ENCODE measurements around the gene PRRX2. TPM values are rescaled to one million over a fixed set of nuclear protein-coding genes. Genes with fewer than 3 reads are reported as not detected.

The PRRX2 gene
- total RNA-seq, 1 experiment from 2014 or later = not detected

DNA sequence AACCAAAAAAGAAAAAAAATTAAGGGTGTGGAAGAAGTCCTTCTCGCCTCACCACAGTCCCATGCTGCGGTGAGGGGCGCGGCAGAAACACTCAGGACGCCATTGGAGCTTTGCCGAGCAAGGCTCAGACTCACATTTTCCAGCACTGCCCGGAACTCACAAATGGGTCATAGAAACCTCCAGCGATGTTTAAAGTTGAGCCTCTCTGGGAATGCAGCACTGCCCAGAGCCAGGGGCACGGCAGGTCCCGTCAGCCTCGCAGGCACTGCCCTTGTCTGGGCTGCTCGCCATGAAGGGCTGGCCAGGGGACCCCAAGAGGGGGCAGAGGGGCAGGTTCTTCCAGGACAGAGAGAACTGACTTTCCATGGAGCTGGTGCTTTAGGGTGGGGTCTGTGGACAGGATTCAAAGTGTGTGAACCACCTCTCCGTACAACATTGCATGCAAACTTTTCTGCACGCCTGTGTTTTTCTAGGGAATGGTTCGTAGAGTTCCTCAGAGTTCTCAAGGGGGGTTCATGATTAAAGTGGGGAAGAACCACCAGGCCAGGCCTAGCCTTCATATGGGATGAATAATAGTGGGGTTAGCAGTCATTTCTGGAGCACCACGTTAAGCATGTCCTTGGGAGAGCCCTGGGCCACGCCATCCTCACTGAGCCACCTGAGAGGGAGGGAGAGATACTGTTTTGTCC, 38.4 kb downstream of the PRRX2 start:
- no peak for DNase-seq (ENCODE audit: low spot score)

DNA sequence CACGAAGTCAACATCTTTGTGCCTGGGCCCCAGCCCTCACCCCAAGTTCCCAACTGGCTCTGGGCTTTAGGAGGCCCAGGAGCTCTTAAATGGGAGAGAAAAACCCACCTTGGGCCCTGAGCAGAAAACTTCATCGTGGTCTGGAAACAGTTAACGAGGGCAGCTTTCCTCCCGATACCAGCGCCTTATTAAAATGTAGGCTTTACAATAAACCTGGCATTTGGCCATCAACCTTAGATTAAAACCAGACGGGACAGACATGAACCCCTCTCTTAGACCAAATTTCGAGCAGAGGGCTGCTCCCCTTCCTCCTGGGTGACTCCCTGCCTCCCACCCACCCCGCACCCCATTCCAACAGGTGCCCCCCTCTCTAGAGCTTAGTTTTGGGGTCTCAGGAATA, 39.4 kb downstream of the PRRX2 start:
- DNase-seq (ENCODE audit: low spot score) = no peak

DNA sequence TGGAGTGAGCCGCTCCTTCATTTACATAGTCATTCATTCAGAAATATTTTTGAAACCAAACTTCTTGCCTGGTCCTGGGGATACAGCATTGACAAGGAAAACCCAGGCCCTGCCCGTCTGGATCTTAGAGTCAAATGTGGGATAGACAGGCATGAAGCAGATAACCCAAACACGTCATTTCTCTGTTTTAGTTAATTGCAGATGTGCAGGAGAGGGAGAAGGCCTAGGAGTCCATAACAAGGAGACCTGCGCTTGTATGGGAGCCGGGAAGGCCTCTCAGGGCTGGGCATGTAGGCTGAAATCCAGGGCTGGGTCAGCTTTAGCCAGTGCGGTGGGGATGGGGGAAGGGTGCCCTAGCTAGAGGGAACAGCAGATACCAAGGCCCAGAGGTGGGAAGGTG, 43.3 kb downstream of the PRRX2 start:
- DNase-seq (ENCODE audit: low spot score) = no peak

DNA sequence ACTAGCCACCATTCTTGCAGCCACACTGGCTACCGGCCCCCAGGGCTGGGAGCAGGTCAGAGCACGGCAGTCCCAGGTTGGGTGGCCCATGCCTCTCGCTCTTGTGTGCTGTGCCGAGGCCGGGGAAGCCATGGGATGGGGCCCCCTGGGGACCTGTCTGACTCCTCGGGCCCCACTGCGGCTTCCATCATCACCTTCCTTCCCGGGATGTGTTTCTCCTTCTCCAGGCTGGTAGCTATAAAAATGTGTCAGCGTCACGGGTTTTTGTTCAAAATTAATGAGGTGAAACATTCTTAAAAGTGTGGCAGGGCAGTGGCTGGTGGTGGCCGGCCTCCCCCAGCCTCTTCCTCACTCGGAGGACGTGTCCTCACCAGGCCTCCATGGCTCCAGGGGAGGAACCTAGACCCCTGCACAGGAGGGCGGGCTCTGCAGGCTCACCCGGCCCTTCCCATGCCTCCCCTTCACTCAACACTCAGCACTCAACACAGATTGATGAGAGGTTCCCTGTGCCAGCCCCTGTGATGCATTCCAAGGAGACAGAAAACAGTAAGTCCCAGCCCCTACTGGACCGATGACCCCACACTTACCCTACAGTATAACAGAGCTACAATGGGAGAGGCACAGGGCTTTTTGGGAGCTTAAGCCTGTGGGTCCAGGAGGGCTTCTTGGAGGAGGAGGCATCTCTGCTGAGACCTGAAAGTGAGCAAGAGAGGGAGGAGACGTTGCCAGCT, 44.2 kb downstream of the PRRX2 start:
- no peak for DNase-seq (ENCODE audit: low spot score)

DNA sequence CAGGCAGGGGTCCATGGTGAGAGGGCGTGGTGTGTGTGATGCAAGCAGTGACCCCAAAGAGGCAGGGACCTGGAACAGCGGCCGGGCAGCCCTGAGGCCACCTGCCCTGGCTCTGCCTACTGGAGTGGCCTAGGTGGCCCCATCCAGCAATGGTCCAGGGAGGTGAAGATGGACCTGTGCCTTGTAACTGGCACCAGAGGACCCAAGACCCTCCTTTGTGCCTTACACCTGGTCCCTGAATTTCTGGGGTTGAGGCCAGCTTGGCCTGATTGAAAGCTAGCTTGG, 44.7 kb downstream of the PRRX2 start:
- DNase-seq (ENCODE audit: low spot score) = no peak

DNA sequence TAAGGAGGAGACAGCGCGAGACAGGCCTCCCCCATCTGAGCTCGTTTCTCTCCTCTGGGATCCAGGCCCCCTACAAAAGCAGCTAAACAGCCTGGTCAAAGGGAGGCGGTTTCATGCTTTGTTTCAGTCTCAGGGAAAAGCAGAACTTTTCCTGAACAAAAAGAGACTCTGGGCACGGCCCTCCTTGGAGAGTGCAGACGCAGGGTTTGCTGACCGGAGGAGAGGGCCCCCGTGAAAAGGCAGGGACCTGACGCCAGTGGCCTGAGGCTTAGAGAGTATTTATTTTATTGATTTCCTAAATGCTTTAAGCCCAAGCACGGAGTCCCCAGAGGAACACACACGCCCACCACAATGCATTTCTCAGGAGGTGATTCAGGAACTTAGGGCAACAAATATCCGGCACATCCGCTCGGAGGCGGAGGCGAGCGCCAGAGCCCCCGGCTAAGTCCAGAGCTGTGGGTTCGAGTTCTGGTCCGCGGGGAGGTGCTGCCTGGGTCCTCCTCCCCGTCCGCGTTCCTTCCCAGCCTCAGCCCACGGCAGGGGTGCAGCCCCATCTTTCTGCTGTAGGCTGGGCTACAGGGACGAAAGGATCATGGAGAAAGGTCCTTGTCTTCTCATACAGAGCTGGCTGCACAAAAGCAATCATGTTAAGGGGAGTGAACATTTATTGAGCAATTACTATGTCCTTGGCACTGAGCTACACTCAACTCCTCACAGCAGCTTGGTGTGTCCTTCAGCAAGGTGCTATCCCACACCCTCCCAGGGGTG, 47.4 kb downstream of the PRRX2 start:
- DNase-seq (ENCODE audit: low spot score) = no peak

DNA sequence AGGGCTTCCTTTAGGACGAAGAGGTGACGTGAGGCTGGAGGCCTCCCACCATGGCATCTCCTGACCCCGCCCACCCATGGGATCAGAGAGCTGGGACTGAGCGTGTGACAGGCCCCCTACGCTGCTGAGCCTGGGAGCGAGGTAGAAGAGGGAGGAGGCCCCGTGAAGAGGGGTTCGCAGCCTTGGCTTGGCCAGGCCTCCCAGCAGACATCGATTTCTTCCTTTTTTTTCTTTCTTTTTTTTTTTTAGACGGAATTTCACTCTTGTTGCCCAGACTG, 47.9 kb downstream of the PRRX2 start:
- no peak for DNase-seq (ENCODE audit: low spot score)

DNA sequence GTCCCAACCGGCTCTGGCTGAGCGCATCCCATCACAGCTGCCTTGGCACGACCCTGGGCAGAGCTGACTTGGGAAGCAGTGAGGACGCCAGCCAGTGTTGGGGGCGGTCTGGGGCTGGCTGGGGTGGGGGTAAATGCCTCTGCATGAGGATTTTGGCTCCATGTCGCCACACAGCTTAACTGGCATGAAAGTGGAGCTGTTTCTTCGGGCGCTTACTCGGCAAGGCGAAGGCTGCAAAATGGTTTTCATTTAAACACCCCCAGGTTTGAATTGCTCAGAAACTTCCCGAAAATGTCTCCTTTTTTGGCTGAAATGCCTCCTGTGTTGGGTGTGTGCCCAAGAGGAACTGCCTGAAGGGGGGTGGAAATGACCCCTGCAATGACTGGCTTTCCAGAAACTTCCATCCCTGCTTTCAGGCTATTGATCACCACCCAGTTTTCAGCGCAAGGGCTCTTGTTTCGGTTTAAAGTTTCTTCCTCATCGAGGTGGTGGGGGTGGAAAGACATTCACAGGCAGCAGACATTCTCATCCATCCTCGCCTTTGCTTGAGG, 49.1 kb downstream of the PRRX2 start:
- no peak for DNase-seq (ENCODE audit: low spot score)

DNA sequence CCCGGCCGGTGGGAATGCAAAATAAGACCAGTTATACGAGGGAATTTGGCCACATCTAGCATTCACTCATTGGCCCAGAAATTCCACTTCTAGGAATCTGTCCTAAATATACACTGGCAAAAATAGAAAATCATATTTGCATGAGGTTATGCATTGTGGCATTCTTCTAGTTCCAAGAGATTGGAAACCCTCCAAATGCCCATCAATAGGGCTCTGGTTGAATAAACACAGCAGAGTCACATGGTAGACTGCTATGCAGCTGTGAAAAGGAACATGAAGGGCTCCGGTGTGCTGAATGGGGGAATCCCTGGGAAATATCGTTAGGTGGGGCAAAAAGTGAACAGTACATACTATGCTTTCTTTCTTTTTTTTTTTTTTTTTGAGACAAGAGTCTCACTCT, 50.6 kb downstream of the PRRX2 start:
- no peak for DNase-seq (ENCODE audit: low spot score)

DNA sequence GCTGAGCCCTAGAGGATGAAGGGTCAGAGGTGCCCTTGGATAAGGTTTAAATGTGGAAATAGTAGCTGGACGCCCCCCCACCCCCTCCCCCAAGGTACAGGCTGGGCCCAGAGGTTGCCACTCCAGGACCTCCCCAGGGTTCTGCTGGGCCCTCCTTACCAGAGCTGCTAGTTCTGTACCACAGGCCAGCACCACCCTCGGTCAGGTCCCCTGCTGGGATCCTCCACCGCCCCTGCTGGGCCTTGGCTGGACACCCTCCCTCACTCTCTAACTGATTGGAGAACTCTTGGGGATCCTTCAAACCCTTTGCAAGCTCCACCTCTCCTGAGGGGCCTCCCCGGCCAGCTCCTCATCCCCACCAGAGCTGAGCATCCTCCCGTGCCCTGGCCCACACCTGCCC, 52.5 kb downstream of the PRRX2 start:
- DNase-seq (ENCODE audit: low spot score) = no peak

DNA sequence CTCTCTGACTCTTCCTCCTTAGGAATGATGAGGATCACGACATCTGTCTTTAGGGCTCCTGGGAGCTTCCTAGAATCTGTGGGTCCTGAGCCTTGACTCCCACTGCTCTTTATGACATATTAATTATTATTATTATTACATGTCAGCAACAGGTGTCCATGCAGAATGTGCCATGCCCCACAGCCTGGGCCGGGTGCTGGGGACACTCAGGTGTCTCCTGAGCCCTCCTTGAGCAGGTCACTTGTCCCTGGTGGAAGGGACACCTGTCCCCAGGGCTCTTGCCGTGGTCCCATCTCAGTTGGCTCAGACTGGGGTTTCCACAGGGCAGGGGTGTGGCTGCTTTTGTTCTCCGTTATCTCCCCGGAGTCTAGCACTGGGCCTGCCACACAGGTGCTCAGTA, 53.2 kb downstream of the PRRX2 start:
- no peak for DNase-seq (ENCODE audit: low spot score)

DNA sequence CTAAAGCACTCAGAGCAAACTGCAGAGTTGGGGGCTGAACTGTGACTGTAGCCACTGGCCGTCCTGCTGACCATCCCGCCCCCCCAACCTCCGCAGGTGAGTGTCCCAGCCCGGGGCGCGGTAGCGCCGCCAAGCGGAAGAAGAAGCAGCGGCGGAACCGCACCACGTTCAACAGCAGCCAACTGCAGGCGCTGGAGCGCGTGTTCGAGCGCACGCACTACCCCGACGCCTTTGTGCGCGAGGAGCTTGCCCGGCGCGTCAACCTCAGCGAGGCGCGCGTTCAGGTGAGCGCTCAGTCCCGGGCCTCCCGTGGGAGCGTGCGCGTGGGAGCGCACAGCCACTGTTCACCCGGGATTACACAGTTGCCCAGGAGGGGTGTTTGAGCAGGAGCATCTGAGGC, 53.7 kb downstream of the PRRX2 start:
- DNase-seq (ENCODE audit: low spot score) = no peak

DNA sequence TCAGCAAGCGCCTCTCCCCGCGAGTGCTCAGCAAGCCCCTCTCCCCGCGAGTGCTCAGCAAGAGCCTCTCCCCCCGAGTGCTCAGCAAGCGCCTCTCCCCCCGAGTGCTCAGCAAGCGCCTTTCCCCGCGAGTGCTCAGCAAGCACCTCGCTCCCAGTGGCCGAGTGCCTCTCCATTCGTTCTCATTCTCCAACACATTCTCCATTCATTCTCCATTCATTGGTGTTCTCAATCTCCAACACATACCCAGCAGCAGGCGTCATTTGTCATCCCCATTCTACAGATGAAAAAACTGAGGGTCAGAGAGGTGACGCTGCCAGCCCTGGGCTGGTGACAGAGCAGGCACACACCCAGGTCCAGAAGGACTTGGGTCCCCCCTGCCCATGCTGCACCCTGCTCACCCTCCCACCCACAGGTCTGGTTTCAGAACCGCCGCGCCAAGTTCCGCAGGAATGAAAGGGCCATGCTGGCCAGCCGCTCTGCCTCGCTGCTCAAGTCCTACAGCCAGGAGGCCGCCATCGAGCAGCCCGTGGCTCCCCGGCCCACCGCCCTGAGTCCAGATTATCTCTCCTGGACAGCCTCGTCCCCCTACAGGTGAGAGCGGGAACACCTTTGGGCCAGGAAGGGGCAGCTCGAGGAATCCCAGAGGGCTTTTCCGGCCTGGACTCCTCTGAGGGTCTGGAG, 54.9 kb downstream of the PRRX2 start:
- DNase-seq (ENCODE audit: low spot score) = no peak

DNA sequence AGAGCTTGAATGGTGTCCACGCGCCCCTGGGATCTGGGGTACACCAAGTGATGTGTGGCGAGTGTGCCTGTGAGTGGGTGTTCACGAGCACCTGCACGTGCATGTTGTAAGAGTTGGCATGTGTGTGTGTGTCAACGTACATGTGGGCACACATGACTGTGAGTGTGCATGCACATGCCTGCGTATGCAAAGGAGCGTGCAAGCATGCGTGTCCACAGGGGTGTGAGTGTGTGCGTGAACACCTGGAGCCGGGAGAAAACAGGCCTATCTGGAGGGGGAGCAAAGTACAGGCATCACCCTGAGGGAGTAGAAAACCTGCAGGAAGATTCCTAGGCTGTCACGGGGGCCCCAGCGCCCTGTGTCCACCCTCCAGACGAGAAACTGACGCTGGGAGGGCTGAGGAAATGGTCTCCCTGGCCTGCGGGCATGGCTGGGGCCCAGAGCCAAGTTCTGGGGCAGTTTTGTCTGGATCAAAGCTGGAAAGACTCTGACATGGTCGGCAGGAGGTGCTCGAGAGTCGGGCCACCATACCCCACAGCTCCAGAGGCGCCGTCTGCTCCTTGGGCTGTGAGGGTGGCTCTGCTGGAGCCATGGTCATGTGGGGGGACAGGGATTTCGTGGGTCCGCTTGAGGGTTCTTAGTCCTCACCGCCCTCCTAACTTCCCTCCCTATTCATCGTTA, 55.6 kb downstream of the PRRX2 start:
- DNase-seq (ENCODE audit: low spot score) = no peak

DNA sequence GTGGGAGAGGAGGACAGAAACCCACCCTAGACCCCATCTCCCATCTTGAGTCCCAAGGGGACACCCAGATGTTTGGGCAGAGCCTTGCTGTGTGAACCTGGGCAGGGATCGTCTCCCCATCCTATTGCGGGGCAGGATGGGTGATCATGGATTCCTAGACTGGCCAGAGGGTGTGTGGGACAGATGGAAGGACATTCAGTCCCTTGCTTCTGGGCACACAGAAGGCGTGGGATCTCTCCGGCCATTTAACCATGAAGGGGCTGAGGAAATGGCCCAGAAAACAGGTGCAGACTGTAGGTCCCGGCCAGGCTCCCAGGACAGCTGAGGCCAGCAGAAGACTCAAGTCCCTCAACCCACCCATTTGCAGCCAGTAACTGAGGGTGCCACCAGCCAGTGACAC, 57.5 kb downstream of the PRRX2 start:
- no peak for DNase-seq (ENCODE audit: low spot score)

DNA sequence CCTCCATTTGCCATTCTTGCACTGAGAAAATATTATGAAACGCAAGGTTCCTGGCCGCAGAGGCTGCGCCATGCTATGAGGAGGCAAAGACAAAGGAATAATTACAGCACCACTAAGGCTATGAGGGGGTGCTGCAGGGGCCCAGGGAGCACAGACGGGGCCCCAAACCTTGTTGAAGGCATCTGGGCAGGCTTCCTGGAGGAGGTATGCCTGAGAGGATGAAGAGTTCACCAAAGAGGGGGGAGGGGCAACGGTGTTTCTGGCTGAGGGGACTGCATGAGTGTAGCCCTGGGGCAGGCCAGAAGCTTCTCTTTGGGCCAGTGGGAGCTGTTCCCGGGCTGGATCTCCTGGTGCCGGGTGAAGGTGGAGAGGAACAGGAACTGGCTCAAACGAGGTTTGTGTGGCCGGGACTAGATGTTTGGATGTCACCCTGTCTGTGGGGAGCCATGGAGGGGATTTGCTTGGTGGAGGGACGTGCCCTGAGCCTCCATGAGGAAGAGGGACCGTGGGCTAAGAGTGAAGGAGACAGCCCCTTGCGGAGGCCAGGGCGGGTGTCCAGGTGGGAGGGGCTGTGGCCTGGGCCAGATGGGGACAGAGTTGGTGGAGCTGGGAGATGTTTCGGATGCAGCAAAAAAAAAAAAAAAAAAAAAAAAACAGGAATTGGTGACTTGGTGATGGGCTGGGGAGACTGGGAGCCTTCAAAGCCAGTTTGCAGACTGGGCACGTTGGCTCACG, 59.2 kb downstream of the PRRX2 start:
- no peak for DNase-seq (ENCODE audit: low spot score)

DNA sequence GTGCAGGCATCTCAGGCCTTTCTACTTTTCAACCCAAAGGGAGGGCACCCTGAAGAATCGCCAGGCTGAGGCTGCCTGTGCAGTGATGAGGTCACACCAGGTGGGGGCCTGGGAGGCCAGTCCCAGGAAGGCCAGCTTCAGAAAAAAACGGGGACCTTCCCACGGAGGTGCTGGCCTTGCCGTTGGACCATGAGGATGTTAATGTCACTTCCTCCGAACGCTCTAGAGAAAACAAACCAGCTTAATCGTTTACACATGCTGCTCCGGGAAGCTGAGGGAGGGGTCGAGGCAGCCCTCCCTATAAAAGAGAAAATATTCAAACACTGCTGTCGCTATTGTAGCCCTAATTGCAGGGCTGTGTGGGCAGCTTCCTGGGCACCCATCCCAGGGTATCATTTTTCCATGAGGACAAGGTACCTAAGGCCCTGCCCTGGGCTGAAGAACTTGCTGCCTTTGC, 60.4 kb downstream of the PRRX2 start:
- no peak for DNase-seq (ENCODE audit: low spot score)

DNA sequence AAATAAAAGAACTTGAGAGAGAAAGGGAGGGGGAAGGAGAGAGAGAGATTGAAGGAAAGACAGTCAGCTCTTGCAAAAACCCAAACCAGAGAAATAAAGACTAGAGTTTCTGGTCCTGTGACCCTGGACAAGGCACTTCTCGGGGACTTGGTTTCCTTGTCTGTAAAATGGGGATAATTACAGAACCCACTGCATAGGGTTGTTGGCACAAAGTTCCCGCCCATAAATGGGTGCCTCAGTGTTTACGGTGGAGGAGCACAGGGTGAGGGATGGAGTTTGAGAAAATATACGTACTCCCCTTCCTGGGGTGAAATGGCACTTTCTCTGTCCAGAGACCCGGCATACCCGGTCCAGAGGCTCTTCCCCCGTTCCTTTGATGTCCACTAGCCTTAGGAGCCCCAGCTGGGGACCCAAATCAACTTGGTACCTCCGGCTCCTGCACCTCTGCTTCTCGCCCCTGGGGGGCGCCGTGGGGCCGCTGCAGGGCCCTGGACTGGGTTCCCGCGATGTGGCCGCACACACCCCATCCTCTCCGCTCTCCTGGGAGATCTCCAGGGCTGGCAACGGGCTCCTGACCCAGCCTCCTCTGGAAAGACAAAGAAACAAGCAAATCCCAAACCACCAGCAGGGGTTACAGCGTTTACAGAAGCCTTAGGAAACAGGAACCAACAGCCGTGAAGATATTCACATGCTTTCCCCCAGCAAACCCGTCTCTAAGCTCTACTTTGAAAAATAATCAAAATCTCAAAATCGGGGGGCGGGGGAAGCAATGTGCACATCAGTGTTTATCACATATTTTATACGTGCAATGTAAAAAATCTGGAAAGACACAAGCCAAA, 61.1 kb downstream of the PRRX2 start:
- peak; percentile 69 for DNase-seq (ENCODE audit: low spot score)

DNA sequence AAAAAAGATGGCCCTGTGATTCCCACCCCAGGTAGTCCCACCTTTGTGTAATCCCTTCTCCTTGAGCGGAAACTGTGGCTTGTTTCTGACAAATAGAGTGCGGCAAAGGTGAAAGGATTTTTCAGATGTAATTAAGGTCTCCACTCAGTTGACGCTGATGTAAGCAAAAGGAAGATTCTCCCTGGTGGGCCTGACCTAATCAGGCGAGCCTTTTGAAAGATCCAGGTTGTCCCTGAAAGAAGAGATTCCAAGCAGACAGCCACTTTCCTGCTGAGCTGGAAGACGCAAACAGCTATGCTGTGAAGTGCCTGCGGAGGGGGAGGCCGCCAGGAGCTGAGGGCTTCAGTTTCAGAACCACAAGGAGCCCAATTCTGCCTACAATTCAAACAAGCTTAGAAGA, 63.3 kb downstream of the PRRX2 start:
- DNase-seq (ENCODE audit: low spot score) = no peak

DNA sequence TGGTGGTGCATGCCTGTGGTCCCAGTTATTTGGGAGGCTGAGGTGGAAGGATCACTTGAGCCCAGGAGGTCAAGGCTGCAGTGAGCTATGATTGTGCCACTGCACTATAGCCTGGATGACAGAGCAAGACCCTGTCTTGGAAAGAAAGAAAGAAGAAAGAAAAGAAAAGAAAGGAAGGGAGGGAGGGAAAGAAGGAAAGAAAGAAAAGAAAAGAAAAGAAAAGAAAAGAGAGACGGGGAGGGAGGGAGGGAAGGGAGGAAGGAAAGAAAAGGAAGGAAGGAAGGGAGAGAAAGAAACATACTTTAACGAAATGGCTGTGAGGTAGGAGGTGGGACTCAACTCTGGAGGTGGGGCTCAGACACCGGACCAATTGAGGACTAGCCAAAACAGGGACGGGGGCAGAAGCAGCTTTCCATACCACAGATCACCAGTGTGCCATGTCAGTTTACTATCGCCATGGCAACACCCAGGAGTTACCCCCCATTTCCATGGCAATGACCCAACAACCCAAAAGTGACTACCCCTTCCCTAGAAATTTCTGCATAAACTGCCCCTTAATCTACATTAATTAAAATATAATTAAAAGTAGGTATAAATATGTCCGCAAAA, 66.1 kb downstream of the PRRX2 start:
- no peak for DNase-seq (ENCODE audit: low spot score)
